Stimulated activated CD4-positive, alpha-beta T cell treated with anti-CD3 and anti-CD28 coated beads, Interleukin-12 subunit alpha, Interleukin-12 subunit beta, amount 100 ng/mL, for 48 hours (primary cell): ENCODE results near the gene CLIP2.
"Not testable (repeated sequence)": the region's sequence is repeated elsewhere in the genome, so short reads cannot be mapped to it uniquely, and the experiment has no call there.

Experiments
- DNase-seq, 3 donors: peaks; one replicate each; pipeline ENCODE4 v3.0.0-alpha.2; 2020; ENCODE audit warnings: low read depth in 2 of 3, low spot score in 1 of 3

Gene CLIP2

DNA sequence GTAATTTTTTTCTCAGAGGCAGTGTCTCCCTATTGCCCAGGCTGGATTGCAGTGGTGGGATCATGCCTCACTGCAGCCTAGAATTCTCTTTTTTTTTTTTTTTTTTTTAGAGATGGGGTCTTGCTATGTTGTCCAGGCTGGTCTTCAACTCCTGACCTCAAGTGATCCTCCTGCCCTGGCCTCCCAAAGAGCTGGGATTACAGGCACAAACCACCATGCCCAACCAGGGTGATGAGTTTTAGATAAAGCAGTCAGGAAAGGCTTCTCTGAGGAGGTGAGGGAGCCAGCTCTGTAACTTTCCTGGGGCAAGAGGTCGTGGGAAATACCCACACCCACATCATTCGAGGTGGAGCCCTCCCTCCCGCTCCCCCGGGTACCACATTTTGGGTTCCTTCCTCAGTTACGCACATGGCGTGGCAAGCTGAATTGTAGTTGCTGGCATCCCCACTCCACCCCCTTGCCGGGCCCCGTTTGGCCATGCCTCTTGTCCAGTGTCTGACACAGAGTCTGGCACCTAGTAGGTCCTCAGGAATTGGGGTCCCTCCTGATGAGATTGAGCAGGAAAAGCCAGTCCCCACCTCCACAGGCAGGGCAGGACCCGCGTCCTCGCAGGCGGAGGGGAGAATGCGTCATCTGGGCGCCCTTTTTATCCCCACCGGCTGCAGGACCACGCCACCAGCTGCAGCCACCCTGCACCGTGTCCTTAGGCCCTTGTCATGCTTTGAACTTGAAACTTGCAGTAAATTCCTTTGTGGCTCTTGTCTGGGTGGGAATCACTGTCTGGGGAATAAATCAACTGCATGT lies 43.4 kb downstream of the CLIP2 start:
- DNase-seq = no peak

GRCh38 chr7:74334030-74334429 lies 44.8 kb downstream of the CLIP2 start:
- no peak for DNase-seq

DNA sequence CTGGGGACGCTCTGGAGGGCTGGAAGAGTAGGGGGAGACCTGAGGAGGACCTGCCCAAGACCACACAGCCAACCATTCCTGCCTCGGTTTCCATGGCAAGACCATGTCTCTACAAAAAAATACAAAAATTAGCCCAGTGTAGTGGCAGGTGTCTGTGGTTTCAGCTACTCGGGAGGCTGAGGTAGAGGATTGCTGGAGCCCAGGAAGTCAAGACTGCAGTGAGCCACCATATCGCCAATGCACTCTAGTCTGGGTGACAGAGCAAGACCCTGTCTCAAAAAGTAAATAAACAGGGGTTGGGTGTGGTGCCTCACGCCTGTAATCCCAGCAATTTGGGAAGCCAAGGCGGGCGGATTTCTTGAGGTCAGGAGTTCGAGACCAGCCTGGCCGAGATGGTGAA lies 48.7 kb downstream of the CLIP2 start:
- no peak for DNase-seq

GRCh38 chr7:74338366-74339108 lies 49.3 kb downstream of the CLIP2 start:
- DNase-seq = no peak

DNA sequence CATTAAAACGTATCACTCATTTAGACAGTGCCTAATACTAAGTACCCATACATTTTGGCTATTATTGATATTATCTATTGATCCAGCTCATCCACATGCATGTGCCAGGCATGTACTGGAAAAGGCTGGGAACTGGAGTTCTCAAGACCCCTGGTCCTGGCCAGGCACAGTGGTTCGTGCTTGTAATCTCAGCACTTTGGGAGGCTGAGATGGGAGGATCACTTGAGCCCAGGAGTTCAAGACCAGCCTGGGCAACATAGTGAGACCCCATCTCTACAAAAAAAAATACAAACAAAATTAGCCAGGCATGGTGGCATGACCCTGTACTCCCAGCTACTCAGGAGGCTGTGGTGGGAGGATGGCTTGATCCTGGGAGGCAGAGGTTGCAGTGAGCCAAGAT lies 50.4 kb downstream of the CLIP2 start:
- not testable (repeated sequence) for DNase-seq

- DNase-seq = no peak
Measured at GRCh38 chr7:74343281-74344131, 54.3 kb downstream of the CLIP2 start.

- no peak for DNase-seq
Measured at GRCh38 chr7:74344132-74344496, 54.9 kb downstream of the CLIP2 start.

GRCh38 chr7:74344786-74345185 lies 55.6 kb downstream of the CLIP2 start:
- no peak for DNase-seq

- DNase-seq = no peak
Measured at GRCh38 chr7:74345970-74346369, 56.8 kb downstream of the CLIP2 start.

GRCh38 chr7:74349621-74350020 lies 60.4 kb downstream of the CLIP2 start:
- DNase-seq = no peak

DNA sequence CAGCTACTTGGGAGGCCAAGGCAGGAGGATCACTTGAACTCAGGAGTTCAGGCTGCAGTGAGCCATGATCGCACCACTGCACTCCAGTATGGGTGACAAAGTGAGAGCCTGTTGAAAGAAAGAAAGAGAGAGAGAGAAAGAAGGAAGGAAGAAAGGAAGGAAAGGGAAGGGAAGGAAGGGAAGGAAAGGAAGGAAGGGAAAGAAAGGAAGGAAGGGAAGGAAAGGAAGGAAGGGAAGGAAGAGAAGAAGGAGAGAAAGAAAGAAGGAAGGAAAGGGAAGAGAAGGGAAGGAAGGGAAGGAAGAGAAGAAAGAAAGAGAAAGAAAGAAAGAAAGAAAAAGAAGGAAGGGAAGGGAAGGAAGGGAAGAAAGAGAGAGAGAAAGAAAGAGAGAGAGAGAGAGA lies 61.5 kb downstream of the CLIP2 start:
- no peak for DNase-seq

DNA sequence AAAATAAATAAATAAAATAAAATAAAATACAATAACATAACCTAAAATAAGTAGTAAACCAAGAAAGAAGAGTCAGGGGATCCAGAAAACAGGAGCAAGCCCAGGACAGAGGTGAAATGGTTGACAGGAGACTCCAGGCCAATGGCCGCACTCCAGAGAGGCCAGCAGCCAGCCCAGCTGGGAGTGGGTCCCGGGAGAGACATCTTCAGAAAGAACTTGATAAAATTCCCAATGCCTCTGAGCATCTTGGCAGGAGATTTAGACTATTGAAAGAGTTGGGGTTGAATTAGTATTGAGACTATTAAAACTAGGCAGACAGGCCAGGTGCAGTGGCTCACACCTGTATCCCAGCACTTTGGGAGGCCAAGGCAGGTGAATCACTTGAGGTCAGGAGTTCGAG lies 62.6 kb downstream of the CLIP2 start:
- DNase-seq = no peak

GRCh38 chr7:74352551-74353138 lies 63.4 kb downstream of the CLIP2 start:
- DNase-seq = not testable (repeated sequence)

DNA sequence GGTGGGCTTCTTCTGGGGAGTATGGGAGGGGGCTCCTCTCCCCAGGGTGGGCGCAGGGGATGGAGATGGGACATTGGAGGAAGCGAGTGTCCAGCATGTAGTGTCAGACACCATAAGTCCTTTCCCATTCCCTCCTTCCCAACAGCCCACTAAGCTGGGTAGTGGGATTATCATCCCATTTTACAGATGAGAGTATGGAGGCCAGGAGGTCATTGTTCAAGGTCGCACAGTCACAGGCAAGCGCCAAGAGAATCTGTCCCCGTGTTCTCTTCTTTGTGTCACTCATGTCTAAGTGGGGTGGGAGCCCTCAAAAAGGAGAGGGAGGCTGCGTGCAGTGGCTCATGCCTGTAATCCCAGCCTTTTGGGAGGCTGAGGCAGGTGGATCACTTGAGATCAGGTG lies 64.8 kb downstream of the CLIP2 start:
- no peak for DNase-seq

DNA sequence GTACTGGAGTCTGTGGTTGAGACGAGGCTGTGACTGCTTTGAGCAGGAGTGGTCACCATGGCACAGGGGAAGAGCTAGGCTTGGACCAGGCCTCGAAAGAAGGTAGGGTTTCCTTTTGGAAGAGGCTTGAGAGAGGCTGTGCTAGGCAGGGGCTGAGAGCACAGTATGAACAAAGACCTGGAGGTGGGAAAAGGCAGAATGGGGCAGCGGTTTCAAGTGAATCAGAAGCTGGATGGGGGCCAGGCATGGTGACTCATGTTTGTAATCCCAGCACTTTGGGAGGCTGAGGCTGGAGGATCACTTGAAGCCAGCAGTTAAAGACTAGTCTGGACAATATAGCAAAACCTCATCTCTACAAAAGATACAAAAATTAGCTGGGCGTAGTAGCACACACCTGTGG lies 65.9 kb downstream of the CLIP2 start:
- no peak for DNase-seq

GRCh38 chr7:74356589-74357315 lies 67.5 kb downstream of the CLIP2 start:
- no peak for DNase-seq

DNA sequence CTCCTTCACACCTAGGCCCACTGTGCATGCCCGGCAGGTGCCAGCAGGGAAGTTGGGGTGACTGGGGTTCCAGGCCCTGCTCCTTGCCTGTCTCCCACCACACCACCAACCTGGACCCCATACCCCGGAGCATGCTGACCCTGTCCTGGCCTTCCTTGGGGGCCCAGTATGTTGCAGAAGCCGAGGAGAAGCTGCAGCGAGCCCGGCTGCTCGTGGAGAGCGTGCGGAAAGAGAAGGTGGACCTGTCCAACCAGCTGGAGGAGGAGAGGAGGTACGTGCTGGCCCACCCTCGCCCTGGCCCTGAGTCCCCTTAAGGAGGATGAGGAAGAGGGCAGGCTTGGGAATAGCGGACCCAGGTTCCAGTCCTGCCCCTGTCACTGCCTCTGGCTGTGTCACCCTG lies 70.8 kb downstream of the CLIP2 start:
- DNase-seq = no peak

GRCh38 chr7:74362266-74362665 lies 73.1 kb downstream of the CLIP2 start:
- no peak for DNase-seq

DNA sequence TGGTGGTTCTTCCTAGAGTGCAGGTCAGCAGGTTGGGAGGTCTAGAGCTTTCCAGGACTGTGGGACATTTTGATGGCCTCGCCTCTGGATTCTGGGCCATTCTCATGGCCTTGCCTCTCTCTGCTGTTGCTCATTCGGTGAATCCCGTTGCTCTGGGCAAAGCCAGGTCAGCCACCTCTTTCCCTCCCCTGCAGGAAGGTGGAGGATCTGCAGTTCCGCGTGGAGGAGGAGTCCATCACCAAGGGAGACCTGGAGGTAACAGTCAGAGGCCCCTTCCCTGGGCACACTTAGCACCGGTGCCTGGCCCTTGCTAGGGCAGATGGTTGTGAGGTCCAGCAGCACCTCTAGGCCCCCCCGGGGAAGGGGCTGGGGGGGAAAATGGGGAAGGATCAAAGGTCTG lies 74.9 kb downstream of the CLIP2 start:
- DNase-seq = no peak

GRCh38 chr7:74365322-74366022 lies 76.3 kb downstream of the CLIP2 start:
- DNase-seq = no peak
